Measurements from ENCODE around the gene CHD1.

Gene CHD1

DNA sequence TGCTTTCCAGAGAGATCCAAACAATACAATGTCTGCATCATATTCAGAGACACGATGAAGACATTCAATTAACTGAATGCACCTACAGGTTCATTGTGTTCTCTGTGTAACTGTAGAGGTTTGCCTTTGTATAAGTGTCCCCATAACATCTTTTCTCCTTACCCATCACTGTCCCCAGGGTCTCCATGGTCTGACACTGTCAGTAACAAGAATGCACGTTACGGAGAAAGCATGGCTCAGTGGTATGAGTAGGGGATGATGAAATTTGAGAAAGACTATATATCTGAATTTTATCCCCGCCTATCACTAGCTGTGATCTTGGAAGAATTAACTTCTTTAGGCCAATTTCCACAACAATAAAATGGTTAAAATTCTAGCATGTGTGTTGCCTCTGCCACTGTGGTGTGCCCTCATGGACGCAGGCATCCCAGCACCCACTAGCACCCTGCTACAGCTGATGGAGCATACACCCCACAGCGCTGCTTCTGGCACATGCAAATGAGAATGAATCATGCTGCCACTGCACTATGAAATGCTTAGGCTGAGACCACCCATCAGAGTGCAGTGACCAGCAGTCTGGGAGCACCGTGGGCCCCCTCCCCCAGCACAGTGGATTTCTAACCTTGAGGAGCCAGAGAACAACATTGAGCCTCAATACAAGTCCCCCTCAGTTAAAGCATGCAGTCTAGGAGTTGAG is 101.1 kb downstream of the CHD1 start:
- no peaks in the 10 kb centered on the region for H3K36me3 ChIP-seq (ENCODE audit: control insufficient read depth, low read length)
- no peaks in the 10 kb centered on the region for H3K9me3 ChIP-seq (ENCODE audit: control insufficient read depth, insufficient read depth, low read length)
- no peak overlapping the region for H3K4me2 ChIP-seq (ENCODE audit: low read length)
- H3K9me2 ChIP-seq (replicated peaks; ENCODE audit: control insufficient read depth, low read length): no peaks in the 10 kb centered on the region
- H3K79me2 ChIP-seq (ENCODE audit: control insufficient read depth, low read length): no peaks in the 10 kb centered on the region
- TF ChIP-seq EZH2phosphoT487 (IDR thresholded peaks at IDR 0.05; ENCODE audit: borderline replicate concordance, low read length): no peak
- TF ChIP-seq, protein P1, sequence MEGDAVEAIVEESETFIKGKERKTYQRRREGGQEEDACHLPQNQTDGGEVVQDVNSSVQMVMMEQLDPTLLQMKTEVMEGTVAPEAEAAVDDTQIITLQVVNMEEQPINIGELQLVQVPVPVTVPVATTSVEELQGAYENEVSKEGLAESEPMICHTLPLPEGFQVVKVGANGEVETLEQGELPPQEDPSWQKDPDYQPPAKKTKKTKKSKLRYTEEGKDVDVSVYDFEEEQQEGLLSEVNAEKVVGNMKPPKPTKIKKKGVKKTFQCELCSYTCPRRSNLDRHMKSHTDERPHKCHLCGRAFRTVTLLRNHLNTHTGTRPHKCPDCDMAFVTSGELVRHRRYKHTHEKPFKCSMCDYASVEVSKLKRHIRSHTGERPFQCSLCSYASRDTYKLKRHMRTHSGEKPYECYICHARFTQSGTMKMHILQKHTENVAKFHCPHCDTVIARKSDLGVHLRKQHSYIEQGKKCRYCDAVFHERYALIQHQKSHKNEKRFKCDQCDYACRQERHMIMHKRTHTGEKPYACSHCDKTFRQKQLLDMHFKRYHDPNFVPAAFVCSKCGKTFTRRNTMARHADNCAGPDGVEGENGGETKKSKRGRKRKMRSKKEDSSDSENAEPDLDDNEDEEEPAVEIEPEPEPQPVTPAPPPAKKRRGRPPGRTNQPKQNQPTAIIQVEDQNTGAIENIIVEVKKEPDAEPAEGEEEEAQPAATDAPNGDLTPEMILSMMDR (IDR thresholded peaks at IDR 0.05; ENCODE audit: low read depth, low read length, poor library complexity, severe bottlenecking): no peak
- no peak overlapping the region for H3K4me3 ChIP-seq (ENCODE audit: low read length)
- no peaks in the 10 kb centered on the region for H3F3A ChIP-seq (ENCODE audit: control insufficient read depth, insufficient read depth)
- H4K20me1 ChIP-seq (ENCODE audit: control insufficient read depth, insufficient read depth, low read depth, low read length): no peaks in the 10 kb centered on the region
- H3K4me1 ChIP-seq (ENCODE audit: control insufficient read depth, low read length): no peaks in the 10 kb centered on the region
- peaks cover 5% of the 10 kb centered on the region; the same call in 1 of the 2 replicates for H3K27me3 ChIP-seq (ENCODE audit: control insufficient read depth, low read length)
- no peak overlapping the region for H3K27ac ChIP-seq (ENCODE audit: low read depth, low read length)

DNA sequence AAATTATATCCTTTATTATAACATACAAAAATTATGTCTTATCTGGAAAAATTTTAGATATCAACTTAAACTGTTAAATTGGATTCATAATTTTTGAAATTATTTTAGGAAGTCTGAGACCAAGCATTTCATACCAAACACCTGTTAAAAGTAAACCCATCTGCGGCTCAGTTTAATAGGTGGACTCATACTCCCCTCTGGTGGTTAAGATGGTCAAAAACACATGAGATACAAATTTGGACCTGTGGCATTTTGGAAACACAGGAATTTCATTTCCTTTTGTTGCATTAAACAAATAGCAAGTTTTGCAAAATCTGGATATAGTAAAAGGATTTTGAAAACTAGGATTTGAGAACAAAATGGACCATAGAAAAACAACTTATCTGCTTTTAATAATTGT is 101.6 kb downstream of the CHD1 start:
- no peaks in the 10 kb centered on the region for H4K20me1 ChIP-seq (ENCODE audit: control insufficient read depth, insufficient read depth, low read depth, low read length)
- H3K36me3 ChIP-seq (ENCODE audit: control insufficient read depth, low read length): no peaks in the 10 kb centered on the region
- H3K4me1 ChIP-seq (ENCODE audit: control insufficient read depth, low read length): no peaks in the 10 kb centered on the region
- peaks cover 5% of the 10 kb centered on the region; the same call in 1 of the 2 replicates for H3K27me3 ChIP-seq (ENCODE audit: control insufficient read depth, low read length)
- H3K27ac ChIP-seq (ENCODE audit: low read depth, low read length): no peak overlapping the region
- no peak overlapping the region for H3K4me3 ChIP-seq (ENCODE audit: low read length)
- no peak overlapping the region for H3K4me2 ChIP-seq (ENCODE audit: low read length)
- no peaks in the 10 kb centered on the region for H3K9me3 ChIP-seq (ENCODE audit: control insufficient read depth, insufficient read depth, low read length)
- H3F3A ChIP-seq (ENCODE audit: control insufficient read depth, insufficient read depth): no peaks in the 10 kb centered on the region
- H3K9me2 ChIP-seq (replicated peaks; ENCODE audit: control insufficient read depth, low read length): no peaks in the 10 kb centered on the region
- TF ChIP-seq EZH2phosphoT487 (IDR thresholded peaks at IDR 0.05; ENCODE audit: borderline replicate concordance, low read length): no peak
- TF ChIP-seq, protein P1 (IDR thresholded peaks at IDR 0.05; ENCODE audit: low read depth, low read length, poor library complexity, severe bottlenecking): peak; percentile 51
- H3K79me2 ChIP-seq (ENCODE audit: control insufficient read depth, low read length): no peaks in the 10 kb centered on the region

DNA sequence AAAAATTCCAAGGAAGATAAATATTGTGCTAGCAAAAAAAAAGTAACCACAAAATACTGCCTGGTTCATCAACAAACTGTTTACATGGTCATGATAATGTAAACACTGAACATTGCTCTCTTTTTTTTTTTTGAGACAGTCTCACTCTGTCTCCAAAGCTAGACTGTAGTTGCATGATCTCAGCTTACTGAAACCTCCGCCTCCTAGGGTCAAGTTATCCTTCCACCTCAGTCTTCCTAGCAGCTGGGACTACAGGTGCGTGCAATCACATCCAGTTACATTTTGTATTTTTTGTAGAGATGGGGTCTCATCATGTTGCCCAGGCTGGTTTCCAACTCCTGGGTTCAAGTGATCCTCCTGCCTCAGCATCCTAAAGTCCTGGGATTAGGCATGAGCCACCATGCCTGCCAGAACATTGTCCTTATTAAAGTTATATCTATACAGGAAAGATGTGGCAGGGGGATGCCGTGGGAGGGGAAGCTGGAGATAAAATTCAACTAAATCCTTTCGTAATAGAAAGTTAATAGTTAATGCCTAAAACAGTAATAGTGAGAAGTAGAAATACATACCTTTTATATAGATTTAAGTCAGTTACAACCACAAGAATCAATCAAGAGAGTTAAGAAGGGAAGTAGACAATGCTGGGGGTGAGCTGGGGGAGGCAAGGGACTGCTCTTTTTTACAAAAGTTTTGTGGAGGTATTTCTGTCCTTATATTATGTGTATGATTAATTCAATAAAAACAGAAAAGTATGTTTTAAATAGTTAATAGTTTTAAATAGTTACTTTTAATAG is 103.0 kb downstream of the CHD1 start:
- TF ChIP-seq EZH2phosphoT487 (IDR thresholded peaks at IDR 0.05; ENCODE audit: borderline replicate concordance, low read length): no peak
- TF ChIP-seq, protein P1 (IDR thresholded peaks at IDR 0.05; ENCODE audit: low read depth, low read length, poor library complexity, severe bottlenecking): no peak
- no peaks in the 10 kb centered on the region for H3K36me3 ChIP-seq (ENCODE audit: control insufficient read depth, low read length)
- H3F3A ChIP-seq (ENCODE audit: control insufficient read depth, insufficient read depth): no peaks in the 10 kb centered on the region
- H4K20me1 ChIP-seq (ENCODE audit: control insufficient read depth, insufficient read depth, low read depth, low read length): no peaks in the 10 kb centered on the region
- H3K9me2 ChIP-seq (replicated peaks; ENCODE audit: control insufficient read depth, low read length): no peaks in the 10 kb centered on the region
- no peaks in the 10 kb centered on the region for H3K79me2 ChIP-seq (ENCODE audit: control insufficient read depth, low read length)
- no peak overlapping the region for H3K27ac ChIP-seq (ENCODE audit: low read depth, low read length)
- no peaks in the 10 kb centered on the region for H3K4me1 ChIP-seq (ENCODE audit: control insufficient read depth, low read length)
- H3K27me3 ChIP-seq (ENCODE audit: control insufficient read depth, low read length): peaks cover 5% of the 10 kb centered on the region; the same call in 1 of the 2 replicates
- no peak overlapping the region for H3K4me3 ChIP-seq (ENCODE audit: low read length)
- no peaks in the 10 kb centered on the region for H3K9me3 ChIP-seq (ENCODE audit: control insufficient read depth, insufficient read depth, low read length)
- H3K4me2 ChIP-seq (ENCODE audit: low read length): no peak overlapping the region
